Measurements from ENCODE around the gene SASH1.

- TF ChIP-seq POLR2A (IDR thresholded peaks at IDR 0.05; ENCODE audit: low read length) (no peak), GATA1 (IDR thresholded peaks at IDR 0.05; ENCODE audit: low read depth, low read length) (no peak)
Observed at GRCh38 chr6:148427333-148427732, 84.7 kb downstream of the SASH1 start.
